Testis (tissue), 2 donors: Measurements from ENCODE around the gene CPXM1.

Experiments used
- CTCF ChIP-seq, 3 experiments: fragments of 450-650 bp in 2 of 3; fragments of 200-600 bp in 1 of 3; sonication (generic) in 1 of 3; IDR thresholded peaks; one replicate each; pipeline ENCODE4 v1.5.1; 2016 to 2019; ENCODE audit warnings: antibody characterized with exemption in 3 of 3, mild to moderate bottlenecking in 2 of 3, moderate library complexity in 1 of 3
- POLR2A ChIP-seq: fragments of 450-650 bp; IDR thresholded peaks from one replicate; pipeline ENCODE4 v1.6.1; 2017; ENCODE audit warnings: antibody characterized with exemption, mild to moderate bottlenecking, moderate library complexity

GRCh38 chr20:2773812-2774211 lies 26.6 kb downstream of the CPXM1 start:
- no peak for TF ChIP-seq CTCF (IDR thresholded peaks at IDR 0.05)
- TF ChIP-seq POLR2A: no peak
